Activated CD4-positive, alpha-beta T cell treated with anti-CD3 and anti-CD28 coated beads, Interleukin-2, amount 10 ng/mL, durations not matched to agents 7 days and 5 days (primary cell): ENCODE results near the gene ACRBP. TPM values are rescaled to one million over a fixed set of nuclear protein-coding genes. Genes with fewer than 3 reads are reported as not detected.
A peak's percentile ranks its signal among the peaks of the same experiment; 100 is the strongest.
"Not testable (repeated sequence)": the region's sequence is repeated elsewhere in the genome, so short reads cannot be mapped to it uniquely, and the experiment has no call there.

Source experiments
- CTCF ChIA-PET: fragments of 350-600 bp; sonication (Branson Sonifier 250); formaldehyde crosslinking; loops from one replicate; lab custom pipeline; 2021; ENCODE audit warnings: antibody characterized with exemption; lab: Charles Lee
- POLR2A ChIA-PET: fragments of 350-600 bp; sonication (Branson Sonifier 250); formaldehyde crosslinking; loops from one replicate; lab custom pipeline; 2021; ENCODE audit warnings: antibody characterized with exemption; lab: Charles Lee
- DNase-seq: peaks from one replicate; pipeline ENCODE4 v3.0.0-alpha.2; 2020
- H3K27ac Mint-ChIP-seq: one replicate; pipeline ENCODE4 v1.8.0; 2021; ENCODE audit warnings: mild to moderate bottlenecking, moderate library complexity, mixed read lengths
- H3K27me3 Mint-ChIP-seq: one replicate; pipeline ENCODE4 v1.8.0; 2021; ENCODE audit warnings: mixed read lengths
- H3K36me3 Mint-ChIP-seq: one replicate; pipeline ENCODE4 v1.8.0; 2021; ENCODE audit warnings: low read depth, mixed read lengths
- H3K4me1 Mint-ChIP-seq: one replicate; pipeline ENCODE4 v1.8.0; 2021; ENCODE audit warnings: mixed read lengths
- H3K4me3 Mint-ChIP-seq: one replicate; pipeline ENCODE4 v1.8.0; 2021; ENCODE audit warnings: mild to moderate bottlenecking, moderate library complexity, mixed read lengths
- H3K9me3 Mint-ChIP-seq: one replicate; pipeline ENCODE4 v1.8.0; 2021; ENCODE audit warnings: mixed read lengths
- total RNA-seq, 2 experiments: library from RNA; stranded (reverse); gene quantifications; one replicate each; pipeline ENCODE4 v1.2.3, GENCODE V29; 2021

The ACRBP gene
- total RNA-seq, 2 experiments from 2014 or later: 1.6 to 2.6 TPM

DNA sequence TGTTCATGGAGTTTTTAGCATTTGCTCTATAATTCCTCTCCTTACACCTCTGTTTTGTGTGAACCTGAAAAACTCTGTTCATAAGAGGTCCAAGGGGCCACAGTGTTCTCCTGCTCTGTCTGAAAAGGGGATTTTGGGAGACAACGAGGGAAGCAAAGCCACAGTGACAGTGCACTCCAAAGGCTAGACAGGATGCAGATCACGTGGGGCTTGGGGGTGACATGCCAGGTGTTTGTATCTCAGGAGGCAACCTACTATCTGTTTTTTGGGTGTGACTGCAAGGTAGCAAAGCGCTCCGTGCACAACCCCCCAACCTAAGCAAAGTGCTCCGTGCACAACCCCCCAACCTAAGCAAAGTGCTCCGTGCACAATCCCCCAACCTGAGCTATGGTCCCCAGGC, 35.0 kb downstream of the ACRBP start:
- H3K4me1 Mint-ChIP-seq: peaks cover 48% of the 10 kb centered on the region
- ChIA-PET CTCF (interaction anchor here (0.6 to 1.7 kb wide), 6 partner anchors 9 to 214 kb away, joined by 3 to 6 read pairs (median 3); no protein-coding TSS in a partner anchor), POLR2A (interaction anchor here (1.3 kb wide), 1 partner anchor 20 kb away, joined by 4 read pairs; no protein-coding TSS in a partner anchor)
- H3K36me3 Mint-ChIP-seq: no peaks in the 10 kb centered on the region
- peak overlapping the region; percentile 90 for H3K27ac Mint-ChIP-seq
- peak; percentile 57 for DNase-seq
- H3K27me3 Mint-ChIP-seq: no peaks in the 10 kb centered on the region
- no peaks in the 10 kb centered on the region for H3K9me3 Mint-ChIP-seq
- H3K4me3 Mint-ChIP-seq: peak overlapping the region; percentile 48

DNA sequence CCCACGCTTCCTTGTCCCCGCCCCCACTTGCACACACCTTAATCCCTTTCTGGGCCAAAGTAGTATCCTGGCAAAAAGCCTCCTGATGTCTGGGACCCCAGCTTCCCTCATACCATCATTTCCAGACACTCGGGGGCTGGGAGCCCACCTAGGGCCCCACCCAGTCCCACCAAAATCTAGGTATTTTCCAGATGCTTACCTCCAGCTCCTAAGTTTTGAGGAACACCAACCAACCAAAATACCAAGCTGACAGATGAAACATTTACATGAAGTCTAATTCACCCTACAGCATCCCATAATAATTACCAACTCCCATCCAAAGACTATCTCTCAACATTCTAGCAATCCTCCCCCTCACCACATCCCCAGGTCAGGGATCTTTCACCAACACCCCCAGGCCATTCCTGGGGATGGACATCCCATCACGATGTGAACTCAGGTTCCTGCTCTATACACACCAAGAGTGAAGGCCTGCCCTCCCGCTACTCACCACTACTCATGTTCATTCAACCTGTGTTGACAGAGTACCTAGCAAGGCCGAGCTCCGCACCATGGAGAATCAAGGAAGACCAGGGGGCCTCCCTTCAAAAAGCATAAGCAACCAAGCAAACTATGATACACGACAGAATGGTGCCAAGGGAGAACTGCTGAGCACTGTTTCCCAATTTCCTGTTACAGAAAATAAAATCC, 38.5 kb downstream of the ACRBP start:
- Mint-ChIP-seq H3K9me3 (no peaks in the 10 kb centered on the region), H3K27me3 (no peaks in the 10 kb centered on the region), H3K4me3 (no peak overlapping the region), H3K36me3 (peaks cover 18% of the 10 kb centered on the region), H3K27ac (no peak overlapping the region), H3K4me1 (peaks cover 48% of the 10 kb centered on the region)
- ChIA-PET POLR2A (interaction anchor here (1.9 kb wide), 1 partner anchor 81 kb away, joined by 7 read pairs; the partner anchor contains the start of gene ZNF384), CTCF (interaction anchor here (1.0 to 1.5 kb wide), 4 partner anchors 15 to 145 kb away, joined by 3 read pairs; partner anchors contain the start of genes MLF2 and ZNF384)
- peak; percentile 39 for DNase-seq

DNA sequence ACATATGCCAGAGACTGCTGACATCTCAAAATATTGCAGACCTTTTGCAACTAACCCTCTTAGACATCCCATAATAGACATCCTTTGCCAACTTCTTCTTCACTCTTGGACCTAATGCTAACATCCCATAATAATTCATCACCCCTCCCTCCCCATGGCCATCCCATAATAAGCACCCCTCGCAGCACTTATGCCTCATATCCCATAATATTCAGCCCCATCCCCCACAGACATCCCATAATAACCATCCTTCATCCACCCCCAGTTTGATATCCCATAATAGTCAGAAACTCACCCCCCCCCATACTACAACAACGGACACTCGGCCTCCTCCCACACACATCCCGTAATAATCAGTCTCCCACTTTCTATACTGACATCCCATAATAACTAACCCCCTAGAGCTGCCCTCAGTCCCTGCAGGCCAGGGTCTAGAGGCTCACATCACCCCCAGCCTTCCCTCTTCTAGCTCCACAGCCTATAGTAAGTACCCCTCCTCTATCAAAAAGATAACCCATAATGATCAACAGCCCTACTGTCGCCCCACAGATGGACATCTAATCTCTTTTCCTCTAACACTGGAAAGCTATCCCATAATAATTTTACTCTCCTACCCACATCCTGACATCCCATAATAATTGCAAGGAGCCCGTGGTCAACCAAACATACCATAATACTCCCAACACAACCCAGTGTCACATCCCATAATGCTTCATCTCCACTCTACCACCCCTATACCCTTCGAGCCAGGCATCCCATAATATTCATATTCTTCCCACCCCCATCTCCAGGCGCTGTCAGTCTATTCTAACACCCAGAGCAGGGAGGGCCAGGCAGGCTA, 39.3 kb downstream of the ACRBP start:
- POLR2A ChIA-PET: interaction anchor here (1.9 kb wide), 1 partner anchor 82 kb away, joined by 7 read pairs; the partner anchor contains the start of gene ZNF384
- peaks cover 49% of the 10 kb centered on the region for H3K4me1 Mint-ChIP-seq
- H3K4me3 Mint-ChIP-seq: no peak overlapping the region
- CTCF ChIA-PET: interaction anchor here (1.0 to 1.5 kb wide), 4 partner anchors 15 to 146 kb away, joined by 3 read pairs; partner anchors contain the start of genes MLF2 and ZNF384
- no peak overlapping the region for H3K27ac Mint-ChIP-seq
- no peaks in the 10 kb centered on the region for H3K27me3 Mint-ChIP-seq
- H3K36me3 Mint-ChIP-seq: peaks cover 25% of the 10 kb centered on the region
- peak; percentile 74 for DNase-seq
- H3K9me3 Mint-ChIP-seq: no peaks in the 10 kb centered on the region

DNA sequence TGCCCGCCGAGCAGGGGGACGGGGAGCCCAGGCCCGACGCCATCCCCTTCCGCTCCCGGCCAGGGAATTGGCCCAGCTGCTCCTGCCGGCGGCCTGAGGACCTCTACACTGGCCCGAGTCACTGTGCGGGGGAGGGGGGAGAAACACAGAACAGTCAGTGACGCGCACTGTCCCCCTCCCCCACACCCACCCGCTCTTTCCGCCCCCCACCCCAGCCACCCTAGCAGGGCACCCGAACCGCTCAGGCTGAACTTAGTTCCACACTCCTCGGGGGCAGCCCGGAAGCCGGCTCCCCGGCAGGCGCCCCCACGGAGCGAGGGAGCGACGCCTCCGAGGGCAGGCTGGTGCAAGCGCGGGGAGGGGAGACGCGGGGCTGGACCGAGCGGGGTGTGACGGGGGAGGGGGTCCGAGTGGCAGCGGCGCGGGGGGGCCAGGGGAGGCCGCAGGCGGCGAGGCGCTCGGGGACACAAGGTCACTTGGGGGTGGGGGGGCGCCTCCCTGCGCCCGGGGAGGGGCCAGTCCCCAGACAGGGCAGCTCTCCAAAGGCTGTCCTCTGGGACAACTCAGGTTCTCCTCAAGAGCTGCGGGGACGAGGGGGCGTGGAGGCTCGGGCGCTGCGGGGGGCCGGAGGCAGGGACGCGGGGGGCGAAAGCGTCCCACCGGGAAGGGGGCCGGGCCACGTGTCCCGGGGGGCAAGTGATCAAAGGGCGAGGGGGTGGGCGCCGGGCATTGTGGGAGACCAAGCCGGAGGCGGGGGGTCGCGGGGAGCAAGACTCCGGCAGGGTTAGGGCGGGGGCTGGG, 40.7 kb downstream of the ACRBP start:
- no peaks in the 10 kb centered on the region for H3K27me3 Mint-ChIP-seq
- no peak overlapping the region for H3K4me3 Mint-ChIP-seq
- peak overlapping the region; percentile 87 for H3K27ac Mint-ChIP-seq
- H3K36me3 Mint-ChIP-seq: peaks cover 39% of the 10 kb centered on the region
- POLR2A ChIA-PET: interaction anchor here (0.6 kb wide), 1 partner anchor 9 kb away, joined by 6 read pairs; no protein-coding TSS in a partner anchor
- peak; percentile 64 for DNase-seq
- H3K9me3 Mint-ChIP-seq: no peaks in the 10 kb centered on the region
- CTCF ChIA-PET: interaction anchor here (0.6 to 1.5 kb wide), 6 partner anchors 8 to 78 kb away, joined by 3 to 6 read pairs (median 3); no protein-coding TSS in a partner anchor
- peaks cover 49% of the 10 kb centered on the region for H3K4me1 Mint-ChIP-seq

GRCh38 chr12:6605421-6606330, 41.6 kb downstream of the ACRBP start:
- peak; percentile 48 for DNase-seq
- POLR2A ChIA-PET: interaction anchor here (0.6 kb wide), 1 partner anchor 8 kb away, joined by 6 read pairs; no protein-coding TSS in a partner anchor

GRCh38 chr12:6604259-6605029, 42.8 kb downstream of the ACRBP start:
- no peak for DNase-seq
- Mint-ChIP-seq H3K36me3 (peaks cover 60% of the 10 kb centered on the region), H3K4me3 (no peak overlapping the region), H3K27me3 (no peaks in the 10 kb centered on the region), H3K9me3 (no peaks in the 10 kb centered on the region), H3K27ac (peak overlapping the region; percentile 87), H3K4me1 (peaks cover 44% of the 10 kb centered on the region)
- POLR2A ChIA-PET: no interaction called here
- CTCF ChIA-PET: interaction anchor here (0.6 to 2.7 kb wide), 7 partner anchors 9 to 268 kb away, joined by 3 to 12 read pairs (median 5); partner anchors contain the start of genes SPSB2 and VAMP1

More at GRCh38 chr12:6605421-6606330, 41.6 kb downstream of the ACRBP start:
- Mint-ChIP-seq H3K27ac (peak overlapping the region; percentile 87), H3K27me3 (no peaks in the 10 kb centered on the region), H3K9me3 (no peaks in the 10 kb centered on the region), H3K4me3 (no peak overlapping the region), H3K36me3 (peaks cover 47% of the 10 kb centered on the region), H3K4me1 (peaks cover 40% of the 10 kb centered on the region)
- CTCF ChIA-PET: interaction anchor here (0.6 to 2.4 kb wide), 7 partner anchors 9 to 77 kb away, joined by 3 to 8 read pairs (median 3); no protein-coding TSS in a partner anchor

DNA sequence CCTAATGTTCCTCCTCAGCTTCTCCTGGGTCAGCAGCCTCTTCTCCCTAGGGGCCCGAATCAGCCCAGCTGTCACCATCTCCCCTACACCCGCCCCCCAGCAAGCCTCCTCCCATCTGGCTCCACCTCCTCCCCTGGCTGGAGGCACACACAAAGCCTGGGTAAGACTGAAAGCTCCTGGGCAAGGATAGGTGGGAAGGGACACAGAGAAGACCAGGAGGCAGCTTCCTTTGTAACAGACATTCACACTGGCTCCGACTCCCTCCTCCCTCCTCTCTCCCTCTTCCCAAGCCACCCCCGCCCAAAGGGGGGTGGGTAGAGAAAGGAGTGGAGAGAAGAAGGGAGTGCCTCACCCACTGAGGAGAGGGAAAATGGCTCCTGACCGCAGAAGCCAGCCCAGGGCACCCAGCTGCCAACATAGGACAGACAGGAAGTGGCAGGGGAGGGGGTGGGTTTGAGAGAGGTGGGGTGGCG, 44.1 kb downstream of the ACRBP start:
- peak; percentile 52 for DNase-seq
- POLR2A ChIA-PET: no interaction called here
- CTCF ChIA-PET: interaction anchor here (0.6 to 2.7 kb wide), 7 partner anchors 10 to 248 kb away, joined by 3 to 12 read pairs (median 4); partner anchors contain the start of genes CDCA3 and USP5
- peaks cover 67% of the 10 kb centered on the region for H3K36me3 Mint-ChIP-seq
- no peaks in the 10 kb centered on the region for H3K27me3 Mint-ChIP-seq
- H3K4me1 Mint-ChIP-seq: peaks cover 46% of the 10 kb centered on the region
- H3K27ac Mint-ChIP-seq: peak overlapping the region; percentile 88
- no peaks in the 10 kb centered on the region for H3K9me3 Mint-ChIP-seq
- H3K4me3 Mint-ChIP-seq: no peak overlapping the region

GRCh38 chr12:6602526-6602925, 44.7 kb downstream of the ACRBP start:
- ChIA-PET CTCF (interaction anchor here (0.6 to 2.7 kb wide), 9 partner anchors 11 to 249 kb away, joined by 3 to 12 read pairs (median 3); partner anchors contain the start of genes CDCA3, MLF2 and USP5), POLR2A (interaction anchor here (0.6 kb wide), 1 partner anchor 193 kb away, joined by 3 read pairs; no protein-coding TSS in a partner anchor)
- no peak for DNase-seq
- Mint-ChIP-seq H3K9me3 (no peaks in the 10 kb centered on the region), H3K27me3 (no peaks in the 10 kb centered on the region), H3K27ac (peak overlapping the region; percentile 88), H3K4me3 (no peak overlapping the region), H3K36me3 (peaks cover 72% of the 10 kb centered on the region), H3K4me1 (peaks cover 46% of the 10 kb centered on the region)

DNA sequence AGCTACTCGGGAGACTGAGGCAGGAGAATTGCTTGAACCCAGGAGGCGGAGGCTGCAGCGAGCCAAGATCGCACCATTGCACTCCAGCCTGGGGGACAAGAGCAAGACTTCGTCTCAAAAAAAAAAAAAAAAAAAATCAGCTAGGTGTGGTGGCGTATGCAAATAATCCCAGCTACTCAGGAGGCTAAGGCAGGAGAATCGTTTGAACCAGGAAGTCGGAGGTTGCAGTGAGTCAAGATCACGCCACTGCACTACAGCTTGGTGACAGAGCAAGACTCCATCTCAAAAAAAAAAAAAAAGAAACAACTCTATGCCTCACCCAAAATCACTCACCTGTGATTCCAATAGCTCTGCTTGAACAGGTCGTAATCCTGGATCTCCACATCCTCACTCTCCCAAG, 51.6 kb downstream of the ACRBP start:
- not testable (repeated sequence) for DNase-seq, H3K27ac Mint-ChIP-seq, H3K27me3 Mint-ChIP-seq, H3K9me3 Mint-ChIP-seq, H3K4me3 Mint-ChIP-seq
- CTCF ChIA-PET: interaction anchor here (0.9 to 1.5 kb wide), 5 partner anchors 8 to 45 kb away, joined by 3 to 6 read pairs (median 5); partner anchors contain the start of gene CHD4
- peaks cover 13% of the 10 kb centered on the region for H3K4me1 Mint-ChIP-seq
- H3K36me3 Mint-ChIP-seq: peaks cover 77% of the 10 kb centered on the region
- POLR2A ChIA-PET: interaction anchor here (0.6 kb wide), 1 partner anchor 29 kb away, joined by 10 read pairs; no protein-coding TSS in a partner anchor

DNA sequence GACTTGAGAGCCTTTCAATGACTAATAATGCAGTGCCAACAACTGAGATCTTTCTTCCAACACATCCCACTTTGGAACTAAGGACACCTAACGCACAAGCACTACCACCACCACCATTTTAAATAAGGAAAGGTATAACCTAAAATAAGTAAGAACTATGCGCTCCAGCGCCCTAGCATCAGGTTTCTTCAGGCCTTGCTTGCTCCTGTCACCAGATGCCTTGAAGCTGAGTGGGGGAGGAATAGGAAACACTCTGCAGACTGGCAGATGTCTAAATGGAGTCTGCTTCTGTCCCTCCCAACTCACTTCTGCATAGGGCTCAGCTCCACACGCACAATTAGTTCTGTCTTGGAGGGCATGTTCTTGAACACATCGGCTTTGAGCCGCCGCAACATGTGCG, 55.1 kb downstream of the ACRBP start:
- no peak for DNase-seq
- Mint-ChIP-seq H3K9me3 (no peaks in the 10 kb centered on the region), H3K27me3 (no peaks in the 10 kb centered on the region), H3K27ac (no peak overlapping the region), H3K4me3 (no peak overlapping the region), H3K4me1 (peaks cover 7% of the 10 kb centered on the region), H3K36me3 (peaks cover 74% of the 10 kb centered on the region)
- ChIA-PET CTCF (no interaction called here), POLR2A (interaction anchor here (0.7 kb wide), 1 partner anchor 86 kb away, joined by 4 read pairs; no protein-coding TSS in a partner anchor)
